GM06990 (cell line): ENCODE results near the gene PPP2R2C.

Source experiments
- DNase-seq: peaks from one replicate; pipeline ENCODE4 v3.0.0-alpha.2; 2011; ENCODE audit not compliant: insufficient read length; ENCODE audit errors: extremely low read depth
- H3K27me3 ChIP-seq: replicated peaks from 2 replicates; pipeline ENCODE4 v1.6.0; 2011; ENCODE audit warnings: low read length; ENCODE audit not compliant: control insufficient read depth, insufficient read depth
- H3K36me3 ChIP-seq: 2 replicates; pipeline ENCODE4 v1.5.1; 2011; ENCODE audit warnings: low read length; ENCODE audit not compliant: control insufficient read depth, insufficient read depth
- H3K4me3 ChIP-seq: replicated peaks from 2 replicates; pipeline ENCODE4 v1.5.1; 2011; ENCODE audit warnings: low read depth, mild to moderate bottlenecking, control low read depth, low read length
- TF ChIP-seq, protein P1 (sequence below): IDR thresholded peaks from 2 replicates; pipeline ENCODE4 v1.5.1; 2011; ENCODE audit warnings: low read length, control low read depth, mild to moderate bottlenecking, inconsistent platforms; ENCODE audit not compliant: insufficient read depth, poor library complexity, severe bottlenecking

The PPP2R2C gene

DNA sequence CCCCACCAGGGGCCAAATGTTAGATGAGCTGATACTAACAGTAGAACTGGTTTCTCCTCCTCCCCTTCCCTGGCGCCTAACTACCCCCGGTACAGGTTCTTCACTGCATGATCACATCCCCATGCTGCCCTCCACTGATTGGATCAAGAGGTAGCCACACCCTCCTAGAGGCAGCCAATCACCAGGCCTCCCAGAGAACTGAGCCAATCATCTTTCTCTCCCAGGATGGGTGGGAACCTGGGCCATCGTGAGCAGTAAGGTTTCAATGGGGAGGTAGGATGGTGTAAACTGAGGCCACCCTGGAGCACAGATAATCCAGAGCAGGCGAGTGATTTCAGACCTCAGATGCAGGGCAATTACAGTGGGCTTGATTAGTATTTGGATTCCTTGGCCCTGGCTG lies 64.2 kb downstream of the PPP2R2C start:
- TF ChIP-seq, protein P1, sequence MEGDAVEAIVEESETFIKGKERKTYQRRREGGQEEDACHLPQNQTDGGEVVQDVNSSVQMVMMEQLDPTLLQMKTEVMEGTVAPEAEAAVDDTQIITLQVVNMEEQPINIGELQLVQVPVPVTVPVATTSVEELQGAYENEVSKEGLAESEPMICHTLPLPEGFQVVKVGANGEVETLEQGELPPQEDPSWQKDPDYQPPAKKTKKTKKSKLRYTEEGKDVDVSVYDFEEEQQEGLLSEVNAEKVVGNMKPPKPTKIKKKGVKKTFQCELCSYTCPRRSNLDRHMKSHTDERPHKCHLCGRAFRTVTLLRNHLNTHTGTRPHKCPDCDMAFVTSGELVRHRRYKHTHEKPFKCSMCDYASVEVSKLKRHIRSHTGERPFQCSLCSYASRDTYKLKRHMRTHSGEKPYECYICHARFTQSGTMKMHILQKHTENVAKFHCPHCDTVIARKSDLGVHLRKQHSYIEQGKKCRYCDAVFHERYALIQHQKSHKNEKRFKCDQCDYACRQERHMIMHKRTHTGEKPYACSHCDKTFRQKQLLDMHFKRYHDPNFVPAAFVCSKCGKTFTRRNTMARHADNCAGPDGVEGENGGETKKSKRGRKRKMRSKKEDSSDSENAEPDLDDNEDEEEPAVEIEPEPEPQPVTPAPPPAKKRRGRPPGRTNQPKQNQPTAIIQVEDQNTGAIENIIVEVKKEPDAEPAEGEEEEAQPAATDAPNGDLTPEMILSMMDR = no peak
- Histone ChIP-seq H3K4me3 (no peak overlapping the region), H3K36me3 (no peaks in the 10 kb centered on the region), H3K27me3 (peaks cover 2% of the 10 kb centered on the region)
- DNase-seq = no peak

DNA sequence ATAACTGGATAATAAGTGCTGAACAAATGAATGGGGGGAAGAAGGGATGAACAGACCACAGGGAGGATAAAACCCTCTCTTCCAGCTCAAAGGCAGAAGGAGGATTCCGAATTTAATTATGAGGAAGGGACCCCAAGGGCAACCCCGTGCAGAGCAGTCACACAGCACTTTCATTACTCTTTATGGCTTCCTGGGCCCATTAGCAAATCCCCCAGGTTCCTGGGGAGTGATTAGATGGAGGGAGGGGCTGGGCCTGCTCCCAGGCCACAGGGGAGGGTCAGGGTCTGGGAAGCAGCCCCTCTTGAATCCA lies 67.1 kb downstream of the PPP2R2C start:
- Histone ChIP-seq H3K27me3 (peaks cover 2% of the 10 kb centered on the region), H3K36me3 (no peaks in the 10 kb centered on the region), H3K4me3 (no peak overlapping the region)
- TF ChIP-seq, protein P1 = no peak
- no peak for DNase-seq

DNA sequence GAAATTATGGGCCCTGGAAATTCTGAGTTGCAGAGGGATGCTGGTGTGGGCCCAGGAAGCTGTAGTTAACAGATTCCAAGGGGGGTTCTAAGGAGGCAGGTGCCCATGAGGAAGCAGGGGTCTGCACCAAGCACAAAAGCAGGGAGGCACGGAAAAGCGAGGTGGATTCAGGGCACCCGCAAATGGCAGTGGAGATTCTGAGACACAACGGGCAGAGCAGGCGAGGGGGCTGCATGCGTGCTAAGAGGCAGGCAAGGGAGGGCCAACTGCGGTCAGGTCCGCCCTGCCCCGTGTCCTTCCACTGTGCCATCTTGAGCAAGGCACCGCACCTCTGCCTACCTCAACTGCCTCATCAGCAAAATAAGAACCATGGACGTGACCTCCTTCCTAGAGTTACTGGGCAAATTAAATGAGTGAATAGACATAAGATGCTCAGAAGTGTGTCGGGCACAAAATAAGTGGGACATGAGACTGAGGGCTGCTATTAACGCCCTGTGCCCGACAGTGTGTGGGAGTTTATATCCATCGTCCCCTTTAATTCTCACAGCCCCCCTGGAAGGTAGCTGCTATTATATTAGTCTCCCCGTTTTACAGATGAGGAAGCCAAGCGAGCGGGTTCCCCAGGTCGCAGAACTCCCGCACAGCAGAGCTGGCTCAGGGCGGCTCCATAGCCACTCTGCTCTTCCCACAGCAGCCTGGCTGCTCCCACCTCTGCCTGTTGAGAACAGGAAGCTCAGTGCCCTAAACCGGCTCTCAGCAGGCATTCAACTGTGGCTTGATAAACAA lies 67.6 kb downstream of the PPP2R2C start:
- TF ChIP-seq, protein P1 = no peak
- no peak for DNase-seq
- Histone ChIP-seq H3K27me3 (peaks cover 2% of the 10 kb centered on the region), H3K4me3 (no peak overlapping the region), H3K36me3 (no peaks in the 10 kb centered on the region)

DNA sequence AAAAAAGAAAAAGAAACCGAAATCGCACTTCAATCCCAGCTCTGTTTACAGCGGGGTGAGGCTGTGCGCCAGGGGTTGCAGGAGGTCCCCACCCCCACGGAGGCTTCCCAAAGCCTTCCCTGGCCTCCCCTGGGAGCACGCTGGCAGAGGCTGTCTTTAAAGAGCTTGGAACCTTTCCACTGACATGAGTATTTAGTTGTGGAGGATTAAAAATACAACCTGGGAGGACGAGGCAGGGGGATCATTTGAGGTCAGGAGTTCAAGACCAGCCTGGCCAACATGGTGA lies 69.1 kb downstream of the PPP2R2C start:
- TF ChIP-seq, protein P1 = no peak
- Histone ChIP-seq H3K27me3 (peaks cover 2% of the 10 kb centered on the region), H3K36me3 (no peaks in the 10 kb centered on the region), H3K4me3 (no peak overlapping the region)
- no peak for DNase-seq

DNA sequence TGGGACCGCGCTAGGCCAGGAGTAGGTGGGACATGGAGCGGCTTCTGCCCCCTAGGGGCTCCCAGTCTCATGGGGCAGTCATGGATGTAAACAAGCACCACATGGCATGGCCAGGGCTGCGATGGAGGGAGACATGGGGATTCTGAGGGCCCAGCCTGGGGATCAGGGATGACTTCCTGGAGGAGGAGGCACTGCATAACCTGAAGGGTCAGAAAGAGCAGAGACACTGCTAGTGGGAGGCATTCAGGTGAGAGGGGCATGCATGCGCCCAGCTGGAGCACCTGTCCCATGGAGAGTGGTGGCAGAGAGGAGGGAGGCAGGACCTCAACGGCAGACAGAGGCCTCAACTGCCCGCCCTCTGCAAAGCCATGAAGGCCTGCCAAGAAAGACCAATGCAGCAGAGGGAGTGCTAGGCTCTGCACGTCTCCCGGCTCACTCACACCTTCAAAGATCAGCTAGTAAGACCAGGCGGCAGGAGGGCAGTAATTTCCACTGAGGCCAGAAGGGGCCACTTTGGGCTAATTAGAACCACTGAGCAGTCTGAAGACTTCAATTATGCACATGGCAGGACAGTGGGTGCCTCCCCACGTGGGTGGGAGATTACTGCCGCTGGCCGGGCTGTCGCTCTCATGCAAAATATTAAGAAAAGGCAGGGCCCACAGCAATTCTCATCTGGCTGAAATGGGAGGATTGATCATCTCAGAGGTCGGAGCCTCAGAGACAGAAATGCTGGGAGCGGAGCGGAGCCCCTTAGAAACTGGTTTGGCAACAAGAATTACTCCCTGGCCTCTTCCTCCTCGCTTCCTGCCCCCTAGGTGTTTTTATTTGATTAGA lies 69.6 kb downstream of the PPP2R2C start:
- peaks cover 2% of the 10 kb centered on the region for H3K27me3 ChIP-seq
- TF ChIP-seq, protein P1 = no peak
- H3K4me3 ChIP-seq = no peak overlapping the region
- no peak for DNase-seq
- H3K36me3 ChIP-seq = no peaks in the 10 kb centered on the region
